LNCaP clone FGC (cell line): ENCODE measurements around the gene ADAT3.

Experiments used
- DNase-seq: peaks from one replicate; pipeline ENCODE4 v3.0.0-alpha.2; 2011; ENCODE audit warnings: low read depth
- H3K4me3 ChIP-seq: 2 replicates; pipeline ENCODE4 v1.5.1; 2011; ENCODE audit warnings: mild to moderate bottlenecking, low read depth, low read length, control low read depth
- CTCF ChIP-seq: IDR thresholded peaks from 2 replicates; pipeline ENCODE4 v1.5.1; 2012; ENCODE audit warnings: mild to moderate bottlenecking; ENCODE audit not compliant: control insufficient read depth, insufficient read depth; ENCODE audit errors: extremely low read depth

ADAT3 gene

GRCh38 chr19:1905110-1905862 lies at the start of gene ADAT3, which contains the start of gene SCAMP4:
Gene ADAT3 (plus strand): TSS chr19:1905399. CDS start chr19:1912048, 6,649 bp downstream.
Gene SCAMP4 (plus strand): TSS chr19:1905399. CDS start chr19:1915020, 9,621 bp downstream.
- TF ChIP-seq CTCF, result no peak
- DNase-seq, result peak; percentile 97
- H3K4me3 ChIP-seq, result peak within 1 kb of the TSS; percentile 63

GRCh38 chr19:1855828-1856255 lies 49.4 kb upstream of the ADAT3 start:
- TF ChIP-seq CTCF, result no peak
- no peak for DNase-seq
- peak overlapping the region; percentile 45 for H3K4me3 ChIP-seq

GRCh38 chr19:1856345-1856697 lies 48.9 kb upstream of the ADAT3 start:
- TF ChIP-seq CTCF, result no peak
- H3K4me3 ChIP-seq, result no peak overlapping the region
- DNase-seq, result no peak

- H3K4me3 ChIP-seq, result peak overlapping the region; percentile 46
- peak; percentile 63 for DNase-seq
- no peak for TF ChIP-seq CTCF
Observed at GRCh38 chr19:1856698-1857603, 48.2 kb upstream of the ADAT3 start.

- TF ChIP-seq CTCF, result no peak
- DNase-seq, result no peak
- H3K4me3 ChIP-seq, result peak overlapping the region; percentile 46
Observed at GRCh38 chr19:1857648-1858326, 47.4 kb upstream of the ADAT3 start.

- no peak for TF ChIP-seq CTCF
Observed at GRCh38 chr19:1858412-1859081, 46.7 kb upstream of the ADAT3 start.

More at GRCh38 chr19:1858412-1859081, 46.7 kb upstream of the ADAT3 start:
- no peak overlapping the region for H3K4me3 ChIP-seq
- DNase-seq, result no peak
